22Rv1 (cell line): ENCODE results near the gene CLEC16A.

Experiments
- H3K27ac ChIP-seq: fragments of 450-650 bp; 2 replicates; pipeline ENCODE4 v1.5.1; 2017
- CTCF ChIP-seq: fragments of 450-650 bp; IDR thresholded peaks from 2 replicates; pipeline ENCODE4 v1.5.1; 2017; ENCODE audit warnings: mild to moderate bottlenecking
- ZFX ChIP-seq: fragments of 450-650 bp; IDR thresholded peaks from 2 replicates; pipeline ENCODE4 v1.6.1; 2017; ENCODE audit warnings: antibody characterized with exemption, borderline replicate concordance

CLEC16A gene

DNA sequence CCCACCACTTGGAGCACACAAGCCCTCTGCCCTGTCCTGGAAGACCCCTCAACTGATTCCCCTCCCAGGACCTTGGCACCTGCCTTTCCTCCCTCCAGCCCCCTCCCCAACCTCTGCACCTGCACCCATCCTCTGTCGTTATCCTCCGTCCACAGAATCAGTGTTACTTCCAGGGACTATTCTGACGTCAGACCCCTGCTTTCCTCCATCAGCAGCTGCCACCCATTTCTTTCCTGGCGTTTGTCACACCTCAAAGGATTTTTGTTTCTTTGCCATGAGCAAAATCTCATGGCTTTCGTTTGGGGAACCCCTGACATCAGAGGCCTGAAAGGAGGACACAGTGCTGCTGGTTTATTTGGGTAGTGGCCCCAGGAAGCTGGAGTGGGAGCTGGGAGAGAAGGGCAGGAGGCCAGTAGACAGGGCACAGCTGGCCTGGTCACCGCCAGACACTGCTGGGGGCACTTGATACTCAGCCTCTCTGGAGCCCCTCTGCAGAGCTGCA, 243.2 kb downstream of the CLEC16A start:
- no peak overlapping the region for H3K27ac ChIP-seq
- TF ChIP-seq ZFX, result no peak
- no peak for TF ChIP-seq CTCF

GRCh38 chr16:11188801-11189740, 244.7 kb downstream of the CLEC16A start:
- TF ChIP-seq ZFX (no peak), CTCF (no peak)
- H3K27ac ChIP-seq, result no peak overlapping the region

GRCh38 chr16:11190588-11191560, 246.5 kb downstream of the CLEC16A start:
- no peak overlapping the region for H3K27ac ChIP-seq
- TF ChIP-seq CTCF, result no peak
- no peak for TF ChIP-seq ZFX

DNA sequence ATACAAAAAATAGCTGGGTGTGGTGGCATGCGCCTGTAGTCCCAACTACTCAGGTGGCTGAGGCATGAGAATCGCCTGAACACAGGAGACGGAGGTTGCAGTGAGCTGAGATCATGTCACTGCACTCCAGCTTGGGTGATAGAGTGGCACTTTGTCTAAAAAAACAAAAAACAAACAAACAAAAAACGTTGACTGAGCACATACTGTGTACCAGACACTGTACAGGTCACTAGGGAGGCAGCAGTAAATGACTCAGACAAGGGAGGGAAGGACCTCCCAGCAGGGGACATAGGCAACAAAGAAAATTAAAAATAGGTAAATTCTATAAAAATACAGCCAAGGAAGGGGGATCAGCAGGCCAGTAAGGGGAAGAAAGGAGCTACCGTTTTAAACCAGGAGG, 247.3 kb downstream of the CLEC16A start:
- TF ChIP-seq CTCF (no peak), ZFX (no peak)
- no peak overlapping the region for H3K27ac ChIP-seq

GRCh38 chr16:11193494-11193893, 249.1 kb downstream of the CLEC16A start:
- H3K27ac ChIP-seq, result no peak overlapping the region
- TF ChIP-seq ZFX (no peak), CTCF (no peak)

GRCh38 chr16:11194913-11195312, 250.5 kb downstream of the CLEC16A start:
- TF ChIP-seq ZFX (no peak), CTCF (no peak)
- H3K27ac ChIP-seq, result no peak overlapping the region
